K562 (cell line): ENCODE results near the gene HGS. TPM values are rescaled to one million over a fixed set of nuclear protein-coding genes. Genes with fewer than 3 reads are reported as not detected.

Experiments used
- ATF4 ChIP-seq: fragments of 450-650 bp; formaldehyde crosslinking; IDR thresholded peaks from 2 replicates; pipeline ENCODE4 v1.4.0; 2022; ENCODE audit warnings: mild to moderate bottlenecking, moderate library complexity
- BRF2 ChIP-seq: IDR thresholded peaks from 3 replicates; pipeline ENCODE4 v1.6.1; 2011; ENCODE audit warnings: borderline replicate concordance, mild to moderate bottlenecking; ENCODE audit not compliant: insufficient read length, insufficient read depth
- CC2D1A ChIP-seq: fragments of 450-650 bp; IDR thresholded peaks from 2 replicates; pipeline ENCODE4 v1.6.1; 2017; ENCODE audit warnings: mild to moderate bottlenecking
- CTBP1 ChIP-seq: fragments of 450-650 bp; IDR thresholded peaks from 2 replicates; pipeline ENCODE4 v1.6.1; 2016; ENCODE audit warnings: borderline replicate concordance
- CTCF ChIP-seq, 3 experiments: IDR thresholded peaks in 2 of 3; conservative IDR thresholded peaks in 1 of 3; 2 replicates each; pipeline ENCODE4 v1.5.1; 2011 to 2012; ENCODE audit warnings: low read length in 3 of 3, mild to moderate bottlenecking in 3 of 3, control low read depth in 2 of 3, improper control_type of control experiment in 1 of 3, inconsistent platforms in 1 of 3, low read depth in 1 of 3, mixed read lengths in 1 of 3, moderate library complexity in 1 of 3; ENCODE audit not compliant: insufficient read depth in 2 of 3
- DEAF1 ChIP-seq: fragments of 450-650 bp; formaldehyde crosslinking; IDR thresholded peaks from 2 replicates; pipeline ENCODE4 v1.4.0; 2020; ENCODE audit warnings: mild to moderate bottlenecking, moderate library complexity
- E2F1 ChIP-seq: sonication (generic); formaldehyde crosslinking; IDR thresholded peaks from 2 replicates; pipeline ENCODE4 v1.8.1; 2023; ENCODE audit warnings: mild to moderate bottlenecking, missing genetic modification reagents, moderate library complexity
- HLTF ChIP-seq: fragments of 450-650 bp; IDR thresholded peaks from 2 replicates; pipeline ENCODE4 v1.6.1; 2016
- HSF4 ChIP-seq: fragments of 250-450 bp; sonication (Bioruptor Pico); IDR thresholded peaks from 2 replicates; pipeline ENCODE4 v2.1.2; 2022; ENCODE audit warnings: mild to moderate bottlenecking, moderate library complexity, borderline replicate concordance
- KLF10 ChIP-seq: fragments of 250-450 bp; sonication (Bioruptor Pico); IDR thresholded peaks from 2 replicates; pipeline ENCODE4 v1.6.1; 2021; ENCODE audit warnings: matching md5 sums
- NCOA1 ChIP-seq: fragments of 450-650 bp; IDR thresholded peaks from 2 replicates; pipeline ENCODE4 v1.6.1; 2016; ENCODE audit warnings: low read depth
- NFATC3 ChIP-seq: fragments of 450-650 bp; IDR thresholded peaks from 2 replicates; pipeline ENCODE4 v1.6.1; 2017; ENCODE audit warnings: mild to moderate bottlenecking
- NONO ChIP-seq, 2 experiments: fragments of 200-400 bp in 1 of 2; fragments of 450-650 bp in 1 of 2; formaldehyde crosslinking in 1 of 2; IDR thresholded peaks; 2 replicates each; pipeline ENCODE4 v1.6.1; 2017; ENCODE audit warnings: low read depth in 2 of 2, mild to moderate bottlenecking in 2 of 2, moderate library complexity in 2 of 2, low read length in 1 of 2
- NR2C2 ChIP-seq, 2 experiments: fragments of 200-800 bp in 1 of 2; sonication (Bioruptor generic) in 1 of 2; sonication (generic) in 1 of 2; formaldehyde crosslinking in 1 of 2; IDR thresholded peaks; 2 replicates each; pipeline versions ENCODE4 v1.6.1 to v1.8.0; 2016 to 2022; ENCODE audit warnings: mild to moderate bottlenecking in 1 of 2, missing compliant biosample characterization in 1 of 2, missing genetic modification characterization in 1 of 2, missing genetic modification reagents in 1 of 2
- SMAD2 ChIP-seq: fragments of 150-350 bp; IDR thresholded peaks from 2 replicates; pipeline ENCODE4 v1.6.1; 2014; ENCODE audit warnings: low read depth, mild to moderate bottlenecking, low read length
- THRAP3 ChIP-seq: fragments of 450-650 bp; IDR thresholded peaks from 2 replicates; pipeline ENCODE4 v1.6.1; 2016; ENCODE audit warnings: mild to moderate bottlenecking, inconsistent platforms, borderline replicate concordance
- ZNF133 ChIP-seq: fragments of 250-450 bp; sonication (Bioruptor Pico); IDR thresholded peaks from 2 replicates; pipeline ENCODE4 v1.4.0; 2020; ENCODE audit warnings: mild to moderate bottlenecking
- ZNF224 ChIP-seq: sonication (generic); formaldehyde crosslinking; IDR thresholded peaks from 2 replicates; pipeline ENCODE4 v1.8.0; 2022; ENCODE audit warnings: mild to moderate bottlenecking, missing genetic modification reagents
- polyA plus RNA-seq, 8 experiments: library from polyadenylated mRNA; depleted of rRNA in 4 of 8; stranded (reverse) in 5 of 8; unstranded in 3 of 8; fragments of >200 nt; fragmentation: Nextera tagmentation in 2 of 8; fragmentation: Illumina TruSeq in 1 of 8; extraction: Ambion mirVana in 2 of 8; extraction: Trizol in 1 of 8; gene quantifications; 2 replicates each; pipeline versions ENCODE4 v1.2.1 to v1.2.3, GENCODE V29; 2011 to 2014; ENCODE audit warnings: inconsistent platforms in 1 of 8, missing spikeins in 1 of 8
- total RNA-seq, 7 experiments: library from RNA; depleted of rRNA in 6 of 7; stranded (reverse); fragments of >200 nt in 6 of 7; fragmentation: Illumina TruSeq in 2 of 7; extraction: Trizol in 2 of 7; gene quantifications; 2 replicates each; pipeline versions ENCODE4 v1.2.1 to v1.2.3, GENCODE V29; 2011 to 2021; ENCODE audit warnings: low replicate concordance in 1 of 7
- TF ChIP-seq, protein P1 (sequence below): IDR thresholded peaks from 2 replicates; pipeline ENCODE4 v1.6.1; 2014; ENCODE audit warnings: antibody characterized with exemption

Gene HGS
- total and polyA plus RNA-seq, 9 of the 15 experiments (the other 6 are each of a cell fraction or from before 2014, with no cell fraction given): 3.9 to 176 (median 77.1) TPM

DNA sequence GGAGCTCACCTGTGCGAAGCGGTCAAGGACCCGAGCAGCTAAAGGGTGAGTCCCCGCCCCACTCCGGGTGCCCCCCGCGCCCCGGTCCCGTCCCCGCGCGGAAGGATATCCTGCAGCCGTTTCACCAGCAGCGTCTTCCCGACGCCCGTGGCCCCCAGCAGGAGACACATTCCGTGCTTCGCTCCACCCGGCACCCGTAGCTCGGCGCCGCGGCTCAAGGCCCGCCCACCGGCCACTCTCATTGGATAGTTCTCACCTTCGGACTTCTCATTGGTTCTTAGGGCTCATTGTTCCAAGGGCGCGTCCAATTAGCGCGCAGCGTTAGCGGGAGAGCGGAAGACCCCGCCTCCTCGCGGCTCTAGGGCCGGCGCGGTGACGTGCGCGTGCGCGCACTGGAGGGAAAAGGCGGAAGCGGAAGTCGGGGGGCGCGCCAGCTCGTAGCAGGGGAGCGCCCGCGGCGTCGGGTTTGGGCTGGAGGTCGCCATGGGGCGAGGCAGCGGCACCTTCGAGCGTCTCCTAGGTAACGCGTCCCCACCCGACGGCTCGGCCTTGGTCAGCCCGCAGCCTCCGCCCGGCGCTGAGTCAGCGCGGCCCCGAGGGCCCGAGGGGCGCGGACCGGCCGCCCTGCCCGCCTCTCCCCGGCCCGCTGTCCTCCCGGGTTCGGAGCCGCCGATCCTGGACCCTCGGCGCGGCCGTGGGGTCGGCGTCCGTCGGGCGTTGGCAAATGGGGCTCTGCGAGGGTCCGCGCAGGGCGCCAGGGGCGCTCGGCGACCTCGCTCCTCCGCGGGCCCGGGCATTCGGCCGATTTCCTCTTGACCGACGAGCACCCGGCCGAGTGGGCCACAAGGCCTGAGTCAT is at the start of gene HGS, which contains the start of gene ARL16 (continued):
- TF ChIP-seq ZNF224 (CRISPR knock-in tag): no peak
- no peak for TF ChIP-seq DEAF1 (CRISPR knock-in tag)
- no peak for TF ChIP-seq HLTF
- no peak for TF ChIP-seq NCOA1
- peak in 1 of 2 experiments; percentile 61; a peak in 1 of 4 replicates for TF ChIP-seq NONO (IDR thresholded peaks at IDR 0.05; ENCODE audit: low read depth in 2 of 2, low read length in 1 of 2)
- no peak for TF ChIP-seq HSF4 (CRISPR knock-in tag)
- TF ChIP-seq, protein P1, sequence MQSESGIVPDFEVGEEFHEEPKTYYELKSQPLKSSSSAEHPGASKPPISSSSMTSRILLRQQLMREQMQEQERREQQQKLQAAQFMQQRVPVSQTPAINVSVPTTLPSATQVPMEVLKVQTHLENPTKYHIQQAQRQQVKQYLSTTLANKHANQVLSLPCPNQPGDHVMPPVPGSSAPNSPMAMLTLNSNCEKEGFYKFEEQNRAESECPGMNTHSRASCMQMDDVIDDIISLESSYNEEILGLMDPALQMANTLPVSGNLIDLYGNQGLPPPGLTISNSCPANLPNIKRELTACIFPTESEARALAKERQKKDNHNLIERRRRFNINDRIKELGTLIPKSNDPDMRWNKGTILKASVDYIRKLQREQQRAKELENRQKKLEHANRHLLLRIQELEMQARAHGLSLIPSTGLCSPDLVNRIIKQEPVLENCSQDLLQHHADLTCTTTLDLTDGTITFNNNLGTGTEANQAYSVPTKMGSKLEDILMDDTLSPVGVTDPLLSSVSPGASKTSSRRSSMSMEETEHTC: no peak
- no peak for TF ChIP-seq KLF10 (CRISPR knock-in tag)
- no peak for TF ChIP-seq NR2C2 (CRISPR knock-in tag; IDR thresholded peaks at IDR 0.05)
- TF ChIP-seq NR2C2 (tag; IDR thresholded peaks at IDR 0.05): peak; percentile 66
- TF ChIP-seq ZNF133 (CRISPR knock-in tag): no peak
- TF ChIP-seq THRAP3: no peak
- TF ChIP-seq SMAD2: no peak
- TF ChIP-seq CC2D1A: no peak
- no peak for TF ChIP-seq NFATC3
- TF ChIP-seq E2F1 (CRISPR knock-in tag): no peak
- TF ChIP-seq CTCF (IDR thresholded peaks at IDR 0.05 in 2 of 3, conservative IDR thresholded peaks at IDR 0.05 in 1 of 3; ENCODE audit: insufficient read depth in 2 of 3, low read depth in 1 of 3, low read length in 3 of 3): no peak
- TF ChIP-seq CTBP1: peak; percentile 72
- no peak for TF ChIP-seq ATF4 (CRISPR knock-in tag)
- TF ChIP-seq BRF2: no peak
